ENCODE measurements around the gene ADAM12. TPM values are rescaled to one million over a fixed set of nuclear protein-coding genes. Genes with fewer than 3 reads are reported as not detected.

Gene ADAM12
- polyA plus RNA-seq, 1 donor from 2014 or later = 0.09 TPM

- Histone ChIP-seq H3K4me3 (ENCODE audit: low read length) (no peak overlapping the region), H3K27me3 (ENCODE audit: insufficient read depth, low read depth, low read length) (no peaks in the 10 kb centered on the region), H3K9ac (ENCODE audit: low read length) (no peak overlapping the region), H3K9me3 (ENCODE audit: low read length) (no peaks in the 10 kb centered on the region), H3K4me2 (ENCODE audit: low read length) (no peak overlapping the region), H3K9me2 (ENCODE audit: insufficient read depth, low read length) (no peaks in the 10 kb centered on the region), H2AFZ (ENCODE audit: low read depth, low read length) (no peak overlapping the region), H3F3A (ENCODE audit: insufficient read depth, low read length, poor library complexity, severe bottlenecking) (no peaks in the 10 kb centered on the region), H4K20me1 (ENCODE audit: insufficient read depth) (no peaks in the 10 kb centered on the region), H3K79me2 (replicated peaks; ENCODE audit: insufficient read depth, low read length) (no peaks in the 10 kb centered on the region), H3K27ac (ENCODE audit: low read length) (no peak overlapping the region), H3K36me3 (ENCODE audit: insufficient read depth, low read length) (no peaks in the 10 kb centered on the region)
- TF ChIP-seq EP300 (conservative IDR thresholded peaks at IDR 0.05; ENCODE audit: poor library complexity, severe bottlenecking) (no peak), POLR2AphosphoS5 (IDR thresholded peaks at IDR 0.05) (no peak), SMC3 (conservative IDR thresholded peaks at IDR 0.05; ENCODE audit: poor library complexity) (no peak), RAD21 (conservative IDR thresholded peaks at IDR 0.05) (no peak), MXI1 (conservative IDR thresholded peaks at IDR 0.05; ENCODE audit: poor library complexity, severe bottlenecking) (no peak), EZH2 (IDR thresholded peaks at IDR 0.05; ENCODE audit: borderline replicate concordance, insufficient read depth, low read length, poor library complexity, severe bottlenecking) (no peak), REST (IDR thresholded peaks at IDR 0.05; ENCODE audit: borderline replicate concordance) (no peak), TAF1 (IDR thresholded peaks at IDR 0.05; ENCODE audit: low read depth) (no peak)
- TF ChIP-seq, protein P1, sequence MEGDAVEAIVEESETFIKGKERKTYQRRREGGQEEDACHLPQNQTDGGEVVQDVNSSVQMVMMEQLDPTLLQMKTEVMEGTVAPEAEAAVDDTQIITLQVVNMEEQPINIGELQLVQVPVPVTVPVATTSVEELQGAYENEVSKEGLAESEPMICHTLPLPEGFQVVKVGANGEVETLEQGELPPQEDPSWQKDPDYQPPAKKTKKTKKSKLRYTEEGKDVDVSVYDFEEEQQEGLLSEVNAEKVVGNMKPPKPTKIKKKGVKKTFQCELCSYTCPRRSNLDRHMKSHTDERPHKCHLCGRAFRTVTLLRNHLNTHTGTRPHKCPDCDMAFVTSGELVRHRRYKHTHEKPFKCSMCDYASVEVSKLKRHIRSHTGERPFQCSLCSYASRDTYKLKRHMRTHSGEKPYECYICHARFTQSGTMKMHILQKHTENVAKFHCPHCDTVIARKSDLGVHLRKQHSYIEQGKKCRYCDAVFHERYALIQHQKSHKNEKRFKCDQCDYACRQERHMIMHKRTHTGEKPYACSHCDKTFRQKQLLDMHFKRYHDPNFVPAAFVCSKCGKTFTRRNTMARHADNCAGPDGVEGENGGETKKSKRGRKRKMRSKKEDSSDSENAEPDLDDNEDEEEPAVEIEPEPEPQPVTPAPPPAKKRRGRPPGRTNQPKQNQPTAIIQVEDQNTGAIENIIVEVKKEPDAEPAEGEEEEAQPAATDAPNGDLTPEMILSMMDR (IDR thresholded peaks at IDR 0.05; ENCODE audit: poor library complexity, severe bottlenecking) = no peak
Measured at GRCh38 chr10:126123466-126123865, 264.8 kb downstream of the ADAM12 start.

DNA sequence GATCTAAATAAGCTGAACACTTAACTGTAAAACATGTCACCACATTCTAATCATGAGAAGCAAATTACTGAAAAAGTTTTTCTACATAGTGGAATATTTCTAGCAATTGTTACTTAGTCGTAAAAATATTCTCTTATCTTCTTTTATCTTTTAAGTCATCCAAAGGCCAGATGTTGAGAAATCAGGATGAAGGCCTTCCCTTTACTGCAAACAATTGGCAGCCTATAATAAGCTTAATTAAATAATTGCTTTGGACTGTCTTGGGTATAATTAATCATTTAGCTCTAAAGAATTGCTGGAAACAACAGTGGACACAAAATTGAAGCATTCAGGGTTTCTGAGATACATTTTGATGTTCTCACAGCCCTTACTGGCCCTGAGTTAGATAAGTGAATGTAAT lies 265.4 kb downstream of the ADAM12 start:
- H3K9me3 ChIP-seq (ENCODE audit: low read length) = no peaks in the 10 kb centered on the region
- H3F3A ChIP-seq (ENCODE audit: insufficient read depth, low read length, poor library complexity, severe bottlenecking) = no peaks in the 10 kb centered on the region
- no peak overlapping the region for H3K4me2 ChIP-seq (ENCODE audit: low read length)

More for the DNA sequence above, 265.4 kb downstream of the ADAM12 start:
- H3K9ac ChIP-seq (ENCODE audit: low read length) = no peak overlapping the region
- no peaks in the 10 kb centered on the region for H3K9me2 ChIP-seq (ENCODE audit: insufficient read depth, low read length)
- H3K27me3 ChIP-seq (ENCODE audit: insufficient read depth, low read depth, low read length) = no peaks in the 10 kb centered on the region
- no peak overlapping the region for H3K27ac ChIP-seq (ENCODE audit: low read length)
- no peak overlapping the region for H3K4me3 ChIP-seq (ENCODE audit: low read length)
- TF ChIP-seq MXI1 (conservative IDR thresholded peaks at IDR 0.05; ENCODE audit: poor library complexity, severe bottlenecking) (no peak), RAD21 (conservative IDR thresholded peaks at IDR 0.05) (no peak), SMC3 (conservative IDR thresholded peaks at IDR 0.05; ENCODE audit: poor library complexity) (no peak), EP300 (conservative IDR thresholded peaks at IDR 0.05; ENCODE audit: poor library complexity, severe bottlenecking) (no peak), REST (IDR thresholded peaks at IDR 0.05; ENCODE audit: borderline replicate concordance) (no peak), POLR2AphosphoS5 (IDR thresholded peaks at IDR 0.05) (no peak), TAF1 (IDR thresholded peaks at IDR 0.05; ENCODE audit: low read depth) (no peak), EZH2 (IDR thresholded peaks at IDR 0.05; ENCODE audit: borderline replicate concordance, insufficient read depth, low read length, poor library complexity, severe bottlenecking) (no peak)
- TF ChIP-seq, protein P1 (IDR thresholded peaks at IDR 0.05; ENCODE audit: poor library complexity, severe bottlenecking) = no peak
- H3K79me2 ChIP-seq (replicated peaks; ENCODE audit: insufficient read depth, low read length) = no peaks in the 10 kb centered on the region
- no peak overlapping the region for H2AFZ ChIP-seq (ENCODE audit: low read depth, low read length)
- no peaks in the 10 kb centered on the region for H3K36me3 ChIP-seq (ENCODE audit: insufficient read depth, low read length)
- H4K20me1 ChIP-seq (ENCODE audit: insufficient read depth) = no peaks in the 10 kb centered on the region
